Stimulated activated memory B cell treated with anti-CD40 and anti-IgM and Interleukin-4, amounts not matched to agents 10 μg/mL and 1 μg/mL and 100 μg/mL, for 72 hours (primary cell): ENCODE measurements around the gene ARHGEF4.
"Not testable (repeated sequence)": the region's sequence is repeated elsewhere in the genome, so short reads cannot be mapped to it uniquely, and the experiment has no call there.

Source experiments
- ATAC-seq: fragments of 150-1000 bp; cut with Tn5 transposase; 2 replicates; pipeline ENCODE4 v1.10.0; 2021
- H3K27ac Mint-ChIP-seq: one replicate; pipeline ENCODE4 v1.8.0; 2022; ENCODE audit warnings: mild to moderate bottlenecking, mixed read lengths
- H3K27me3 Mint-ChIP-seq: one replicate; pipeline ENCODE4 v1.8.0; 2022; ENCODE audit warnings: mixed read lengths
- H3K36me3 Mint-ChIP-seq: one replicate; pipeline ENCODE4 v1.8.0; 2022; ENCODE audit warnings: mixed read lengths
- H3K4me1 Mint-ChIP-seq: one replicate; pipeline ENCODE4 v1.8.0; 2022; ENCODE audit warnings: mixed read lengths
- H3K4me3 Mint-ChIP-seq: one replicate; pipeline ENCODE4 v1.8.0; 2022; ENCODE audit warnings: mild to moderate bottlenecking, moderate library complexity, mixed read lengths
- H3K9me3 Mint-ChIP-seq: one replicate; pipeline ENCODE4 v1.8.0; 2022; ENCODE audit warnings: mixed read lengths

The ARHGEF4 gene

DNA sequence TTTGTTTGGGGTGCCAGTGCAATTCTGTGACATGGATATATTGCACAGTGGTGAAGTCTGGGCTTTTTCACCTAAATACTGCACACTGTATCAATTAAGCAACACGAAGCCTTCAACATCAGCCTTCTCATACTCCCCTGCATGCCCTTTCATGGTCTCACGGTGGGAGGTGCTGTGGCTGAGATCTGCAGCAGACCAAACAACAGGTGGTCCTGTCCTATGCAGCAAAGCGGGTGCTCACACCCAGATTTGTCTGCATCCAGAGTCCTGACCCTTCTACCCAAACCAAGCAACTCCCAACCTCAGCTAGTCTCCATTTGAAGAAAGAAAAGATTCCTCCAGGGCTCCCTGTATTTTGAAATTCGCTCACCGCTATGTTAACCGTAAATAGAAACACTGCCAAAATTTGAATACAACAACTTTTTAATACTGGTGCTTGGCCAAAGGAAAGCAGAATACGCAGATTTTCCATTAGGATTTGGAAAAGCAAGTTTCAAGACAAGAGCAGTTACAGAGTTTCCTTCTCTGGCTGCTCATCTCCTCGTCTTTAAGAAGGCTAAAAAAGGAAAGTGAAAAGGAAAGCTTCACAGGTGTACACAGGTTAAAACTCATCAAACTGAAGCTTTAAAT is 221.6 kb downstream of the ARHGEF4 start:
- Mint-ChIP-seq H3K36me3 (peaks cover 69% of the 10 kb centered on the region), H3K4me1 (peaks cover 4% of the 10 kb centered on the region), H3K9me3 (no peaks in the 10 kb centered on the region), H3K27ac (no peak overlapping the region), H3K4me3 (no peak overlapping the region), H3K27me3 (no peaks in the 10 kb centered on the region)
- ATAC-seq: no peak

DNA sequence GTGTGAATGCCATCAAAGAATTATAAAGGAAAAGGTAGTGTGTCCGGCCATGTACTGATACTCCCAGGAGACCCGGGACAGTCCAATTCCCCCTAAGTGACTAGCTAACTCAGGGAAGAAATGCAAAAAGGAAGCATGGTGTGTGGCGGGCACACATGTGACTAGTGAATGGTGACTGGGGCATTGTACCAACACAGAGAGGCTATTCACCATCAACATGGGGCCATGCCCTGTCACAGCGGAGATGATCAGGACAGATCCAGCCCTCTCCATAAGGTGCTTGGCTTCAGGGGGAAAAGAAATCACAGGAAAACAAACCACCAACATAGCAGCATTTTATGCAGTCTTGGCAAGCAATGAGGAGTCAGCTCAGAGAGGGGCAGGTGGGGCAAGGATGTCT is 222.2 kb downstream of the ARHGEF4 start:
- H3K4me1 Mint-ChIP-seq: peaks cover 7% of the 10 kb centered on the region
- H3K4me3 Mint-ChIP-seq: no peak overlapping the region
- peaks cover 68% of the 10 kb centered on the region for H3K36me3 Mint-ChIP-seq
- H3K27ac Mint-ChIP-seq: no peak overlapping the region
- H3K9me3 Mint-ChIP-seq: no peaks in the 10 kb centered on the region
- no peak for ATAC-seq
- no peaks in the 10 kb centered on the region for H3K27me3 Mint-ChIP-seq

DNA sequence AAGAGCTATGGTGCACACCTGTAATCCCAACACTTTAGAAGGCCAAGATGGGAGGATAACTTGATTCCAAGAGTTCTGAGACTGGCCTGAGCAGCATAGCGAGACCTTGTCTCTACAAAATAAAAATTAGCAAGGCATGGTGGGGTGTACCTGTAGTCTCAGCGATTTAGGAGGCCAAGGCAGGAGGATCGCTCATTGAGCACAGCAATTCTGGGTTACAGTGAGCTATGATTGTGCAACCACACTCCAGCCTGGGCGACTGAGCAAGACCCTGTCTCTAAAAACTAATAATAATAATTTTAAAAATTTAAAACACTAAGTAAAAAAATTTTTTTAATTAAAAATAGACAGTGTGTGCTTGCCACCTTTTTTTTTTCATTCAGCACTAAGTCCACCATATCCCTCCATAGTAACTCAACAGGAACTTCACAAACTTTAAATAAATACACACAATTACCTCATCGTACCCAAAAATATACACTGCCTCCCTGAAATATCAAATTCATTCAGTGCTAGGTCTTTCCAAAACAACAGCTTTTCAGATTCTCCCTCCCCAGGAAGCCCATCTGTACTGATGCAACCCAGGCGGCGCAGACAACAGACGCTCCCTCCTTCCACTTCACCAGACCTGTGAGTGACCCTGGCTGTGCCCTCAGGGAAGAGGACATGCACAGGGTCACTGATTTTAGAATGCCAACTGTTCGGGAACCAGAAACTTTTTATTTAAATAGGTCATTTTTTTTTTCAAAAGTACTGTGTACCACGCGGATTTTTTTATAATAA is 227.0 kb downstream of the ARHGEF4 start:
- Mint-ChIP-seq H3K4me3 (no peak overlapping the region), H3K27ac (no peak overlapping the region), H3K36me3 (peaks cover 75% of the 10 kb centered on the region), H3K4me1 (peaks cover 9% of the 10 kb centered on the region), H3K9me3 (no peaks in the 10 kb centered on the region), H3K27me3 (no peaks in the 10 kb centered on the region)
- no peak for ATAC-seq

DNA sequence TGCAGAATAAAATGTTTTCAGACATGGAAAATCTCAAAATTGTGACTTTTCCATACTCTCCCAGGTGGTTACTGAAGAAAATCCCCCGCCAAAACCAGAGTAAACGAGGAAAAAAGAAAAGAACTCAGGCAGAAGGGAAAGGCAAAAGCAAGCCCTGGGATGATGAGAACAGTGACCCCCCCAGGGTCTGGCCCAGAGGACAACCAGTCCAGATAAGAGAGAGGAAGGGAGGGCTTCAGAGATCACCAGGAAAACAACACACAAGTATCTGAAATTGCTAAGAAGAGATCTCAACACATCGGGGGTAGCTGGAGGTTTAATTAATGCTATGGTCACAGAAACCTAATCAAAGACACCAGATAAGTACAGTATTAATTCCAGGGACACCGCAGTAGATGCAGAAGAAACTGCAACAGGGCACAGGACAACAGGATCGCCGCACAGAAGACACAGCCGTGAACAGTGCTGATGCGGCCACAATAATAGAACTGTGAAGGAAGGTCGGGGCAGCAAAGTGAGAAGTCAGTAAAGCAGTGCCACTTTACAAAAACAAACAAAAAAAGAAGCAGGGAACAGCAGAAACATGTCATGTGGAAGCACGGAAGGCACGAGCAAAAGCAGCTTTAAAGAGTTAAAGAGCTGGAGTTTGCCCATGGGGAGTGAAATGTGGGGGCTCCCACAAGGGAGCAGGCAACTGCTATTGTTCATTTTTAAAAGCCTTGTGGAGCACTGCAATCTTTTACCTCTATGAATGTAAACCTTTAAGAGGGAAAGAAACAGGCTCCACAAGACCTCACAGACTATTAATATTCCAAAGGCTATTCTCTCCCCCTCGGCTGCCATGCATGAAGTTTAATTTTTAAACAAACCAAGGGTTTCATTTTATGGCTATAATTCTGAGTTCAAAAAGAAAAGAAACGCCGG is 228.1 kb downstream of the ARHGEF4 start:
- H3K36me3 Mint-ChIP-seq: peaks cover 82% of the 10 kb centered on the region
- ATAC-seq: no peak
- peaks cover 9% of the 10 kb centered on the region for H3K4me1 Mint-ChIP-seq
- H3K4me3 Mint-ChIP-seq: no peak overlapping the region
- no peaks in the 10 kb centered on the region for H3K27me3 Mint-ChIP-seq
- H3K9me3 Mint-ChIP-seq: no peaks in the 10 kb centered on the region
- H3K27ac Mint-ChIP-seq: no peak overlapping the region

DNA sequence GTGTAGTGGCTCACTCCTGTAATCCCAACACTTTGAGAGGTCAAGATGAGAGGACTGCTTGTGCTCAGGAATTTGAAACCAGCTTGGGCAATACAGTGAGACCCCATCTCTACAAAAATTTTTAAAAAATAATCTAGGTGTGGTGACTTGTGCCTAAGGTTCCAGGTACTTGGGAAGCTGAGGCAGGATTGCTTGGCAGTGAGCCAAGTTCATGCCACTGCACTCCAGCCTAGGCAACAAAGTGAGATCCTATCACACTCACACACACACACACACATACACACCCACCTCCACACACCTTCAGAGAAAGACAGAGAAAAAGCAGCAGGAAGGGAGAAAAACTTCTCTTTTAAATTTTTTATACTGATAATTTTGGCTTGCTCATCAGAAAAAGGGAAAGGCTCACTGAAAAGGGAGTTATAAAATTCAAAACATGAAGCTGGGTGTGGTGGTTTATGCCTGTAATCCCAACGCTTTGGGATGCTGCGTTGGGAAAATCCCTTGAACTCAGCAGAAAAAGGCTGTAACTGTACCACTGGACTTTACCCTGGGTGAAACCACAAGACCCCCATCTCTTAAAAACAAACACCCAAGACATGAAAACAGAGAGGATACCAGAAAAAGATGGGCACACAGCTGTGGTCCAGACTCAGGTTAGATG is 230.9 kb downstream of the ARHGEF4 start:
- Mint-ChIP-seq H3K4me1 (peaks cover 5% of the 10 kb centered on the region), H3K36me3 (peaks cover 77% of the 10 kb centered on the region), H3K27ac (no peak overlapping the region), H3K4me3 (no peak overlapping the region), H3K27me3 (no peaks in the 10 kb centered on the region), H3K9me3 (no peaks in the 10 kb centered on the region)
- ATAC-seq: no peak

DNA sequence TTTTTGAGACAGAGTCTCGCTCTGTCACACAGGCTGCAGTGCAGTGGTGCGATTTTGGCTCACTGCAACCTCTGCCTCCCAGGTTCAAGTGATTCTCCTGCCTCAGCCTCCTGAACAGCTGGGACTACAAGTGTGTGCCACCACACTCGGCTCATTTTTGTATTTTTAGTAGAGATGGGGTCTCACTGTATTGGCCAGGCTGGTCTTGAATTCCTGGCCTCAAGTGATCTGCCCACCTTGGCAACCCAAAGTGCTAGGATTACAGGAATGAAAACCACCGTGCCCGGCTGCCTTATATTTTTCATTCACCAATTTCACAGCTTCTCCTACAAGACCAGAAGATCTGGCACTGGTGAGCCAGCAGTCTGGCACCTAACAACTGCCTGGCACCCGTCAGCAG is 231.5 kb downstream of the ARHGEF4 start:
- ATAC-seq, H3K4me1 Mint-ChIP-seq, H3K27me3 Mint-ChIP-seq, H3K4me3 Mint-ChIP-seq, H3K9me3 Mint-ChIP-seq, H3K27ac Mint-ChIP-seq: not testable (repeated sequence)
- H3K36me3 Mint-ChIP-seq: peaks cover 75% of the 10 kb centered on the region

DNA sequence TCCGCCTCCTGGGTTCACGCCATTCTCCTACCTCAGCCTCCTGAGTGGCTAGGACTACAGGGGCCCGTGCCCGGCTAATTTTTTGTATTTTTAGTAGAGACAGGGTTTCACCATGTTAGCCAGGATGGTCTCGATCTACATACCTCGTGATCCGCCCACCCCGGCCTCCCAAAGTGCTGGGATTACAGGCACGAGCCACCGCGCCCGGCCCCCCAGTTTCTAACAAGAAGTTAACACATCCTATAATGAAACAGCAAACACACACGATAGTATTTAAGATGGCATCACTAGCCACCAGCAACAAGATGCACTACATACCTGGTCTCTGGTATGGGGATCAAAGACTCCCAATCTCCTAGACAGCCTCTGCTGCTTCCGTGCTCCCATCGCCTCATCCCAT is 238.9 kb downstream of the ARHGEF4 start:
- H3K4me1 Mint-ChIP-seq: peaks cover 38% of the 10 kb centered on the region
- ATAC-seq, H3K4me3 Mint-ChIP-seq, H3K27ac Mint-ChIP-seq, H3K9me3 Mint-ChIP-seq, H3K27me3 Mint-ChIP-seq: not testable (repeated sequence)
- H3K36me3 Mint-ChIP-seq: peaks cover 62% of the 10 kb centered on the region

DNA sequence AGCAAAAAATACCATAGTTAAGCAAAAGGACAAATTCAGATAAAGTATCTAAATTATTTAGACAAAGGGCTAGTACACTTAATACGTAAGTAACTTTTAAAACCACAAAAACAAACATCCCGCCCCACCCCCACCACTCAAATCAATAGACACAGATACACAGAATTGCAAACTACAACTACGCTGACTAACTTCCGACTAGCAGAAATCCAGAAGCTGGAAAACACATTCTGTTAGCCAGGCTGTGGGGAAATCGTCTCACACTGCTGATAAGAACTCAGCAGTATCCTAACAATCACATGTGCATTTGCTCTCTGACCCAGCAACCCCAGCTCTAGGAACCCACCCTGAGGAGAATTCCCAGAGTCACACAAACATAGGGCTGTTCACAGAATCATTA is 240.0 kb downstream of the ARHGEF4 start:
- peaks cover 65% of the 10 kb centered on the region for H3K36me3 Mint-ChIP-seq
- H3K27ac Mint-ChIP-seq: no peak overlapping the region
- H3K9me3 Mint-ChIP-seq: no peaks in the 10 kb centered on the region
- peaks cover 39% of the 10 kb centered on the region for H3K4me1 Mint-ChIP-seq
- ATAC-seq: no peak
- H3K4me3 Mint-ChIP-seq: no peak overlapping the region
- H3K27me3 Mint-ChIP-seq: no peaks in the 10 kb centered on the region

DNA sequence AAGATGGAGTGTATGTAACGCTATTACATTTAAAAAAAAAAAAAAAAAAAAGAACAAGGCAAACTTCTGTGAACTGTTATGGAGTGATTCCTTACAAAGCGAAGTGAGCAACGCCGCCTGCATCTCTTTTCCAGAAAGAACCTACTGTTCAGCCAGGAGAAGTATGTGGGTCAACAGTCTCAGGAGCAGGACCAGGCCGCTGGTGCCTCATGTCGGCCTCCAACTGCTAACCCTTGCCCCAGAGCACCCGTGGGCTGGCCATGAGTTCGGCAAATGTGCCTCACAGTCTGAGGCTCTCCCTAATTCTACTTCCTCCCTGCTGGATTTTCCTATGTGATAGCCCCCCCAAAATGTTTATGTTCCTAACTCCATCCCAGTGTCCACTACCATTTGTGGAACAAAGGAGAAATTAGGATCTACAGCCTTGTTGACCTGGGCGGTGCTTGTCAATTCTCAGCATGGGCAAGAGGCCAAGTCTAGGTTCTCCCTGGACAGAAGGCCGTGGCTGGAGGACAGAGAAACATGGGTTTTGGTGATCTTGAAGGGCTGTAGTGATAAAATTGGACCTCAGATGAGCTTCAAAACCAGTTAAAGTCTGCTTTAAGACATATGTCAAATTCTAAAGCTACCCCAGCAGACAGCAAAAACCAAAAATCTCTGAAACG is 240.6 kb downstream of the ARHGEF4 start:
- H3K9me3 Mint-ChIP-seq: no peaks in the 10 kb centered on the region
- peaks cover 43% of the 10 kb centered on the region for H3K4me1 Mint-ChIP-seq
- no peak overlapping the region for H3K27ac Mint-ChIP-seq
- ATAC-seq: no peak
- H3K4me3 Mint-ChIP-seq: no peak overlapping the region
- H3K27me3 Mint-ChIP-seq: no peaks in the 10 kb centered on the region
- H3K36me3 Mint-ChIP-seq: peaks cover 65% of the 10 kb centered on the region

DNA sequence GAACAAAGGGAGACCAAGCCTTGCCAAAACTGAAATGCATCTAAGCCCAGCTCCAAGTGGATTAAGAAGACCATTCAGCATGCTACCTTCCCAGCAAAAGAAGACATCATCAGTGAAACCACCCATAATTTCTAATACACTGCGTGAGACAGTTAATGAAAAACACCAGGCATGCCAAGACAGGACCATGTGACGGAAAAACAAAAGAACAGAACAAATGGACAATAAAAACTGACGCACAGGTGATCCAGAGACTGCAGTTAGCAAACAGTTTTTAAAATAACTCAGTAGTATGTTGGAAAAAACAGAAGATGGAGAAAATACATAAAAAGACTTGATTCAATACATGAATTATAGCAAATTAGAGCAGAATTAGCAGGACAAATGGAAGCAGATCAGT is 241.3 kb downstream of the ARHGEF4 start:
- ATAC-seq: no peak
- Mint-ChIP-seq H3K27ac (no peak overlapping the region), H3K27me3 (no peaks in the 10 kb centered on the region), H3K4me3 (no peak overlapping the region), H3K9me3 (no peaks in the 10 kb centered on the region), H3K4me1 (peaks cover 43% of the 10 kb centered on the region), H3K36me3 (peaks cover 65% of the 10 kb centered on the region)

DNA sequence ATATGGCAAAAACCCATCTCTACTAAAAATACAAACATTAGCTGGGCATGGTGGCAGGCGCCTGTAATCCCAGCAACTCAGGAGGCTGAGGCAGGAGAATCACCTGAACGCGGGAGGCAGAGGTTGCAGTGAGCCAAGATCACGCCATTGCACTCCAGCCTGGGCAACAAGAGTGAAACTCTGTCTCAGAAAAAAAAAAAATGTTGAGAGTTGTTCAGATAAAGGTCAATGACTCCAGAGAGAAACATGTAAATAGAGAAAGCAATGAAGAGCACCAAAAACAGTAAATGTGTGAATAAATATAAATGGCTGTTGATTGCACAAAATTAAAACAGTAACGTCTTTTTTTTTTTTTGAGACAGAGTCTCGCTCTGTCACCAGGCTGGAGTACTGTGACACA is 243.2 kb downstream of the ARHGEF4 start:
- H3K4me3 Mint-ChIP-seq, H3K9me3 Mint-ChIP-seq, H3K27ac Mint-ChIP-seq, ATAC-seq, H3K27me3 Mint-ChIP-seq: not testable (repeated sequence)
- Mint-ChIP-seq H3K36me3 (peaks cover 64% of the 10 kb centered on the region), H3K4me1 (peaks cover 42% of the 10 kb centered on the region)

DNA sequence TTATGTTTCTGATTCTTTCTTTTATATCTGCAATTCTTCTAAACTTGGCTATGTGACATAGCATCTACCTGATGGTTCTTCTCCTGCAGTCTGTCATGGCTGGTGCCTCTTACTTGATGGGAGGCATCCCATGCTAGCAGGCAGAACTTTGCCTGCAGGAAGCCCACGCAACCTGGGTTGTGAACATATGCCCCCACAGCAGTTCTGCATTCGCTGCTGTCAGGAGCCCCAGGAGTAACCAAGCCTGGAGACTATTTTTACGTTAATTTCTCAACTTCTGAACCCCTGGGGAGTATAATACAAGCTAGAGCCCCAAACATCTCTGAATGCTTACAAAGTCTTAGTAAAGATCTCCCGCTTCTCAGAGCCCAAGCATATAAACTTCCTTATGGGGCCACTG is 244.5 kb downstream of the ARHGEF4 start:
- Mint-ChIP-seq H3K4me1 (peaks cover 42% of the 10 kb centered on the region), H3K36me3 (peaks cover 63% of the 10 kb centered on the region), H3K27ac (no peak overlapping the region), H3K9me3 (no peaks in the 10 kb centered on the region), H3K4me3 (no peak overlapping the region), H3K27me3 (no peaks in the 10 kb centered on the region)
- ATAC-seq: no peak

DNA sequence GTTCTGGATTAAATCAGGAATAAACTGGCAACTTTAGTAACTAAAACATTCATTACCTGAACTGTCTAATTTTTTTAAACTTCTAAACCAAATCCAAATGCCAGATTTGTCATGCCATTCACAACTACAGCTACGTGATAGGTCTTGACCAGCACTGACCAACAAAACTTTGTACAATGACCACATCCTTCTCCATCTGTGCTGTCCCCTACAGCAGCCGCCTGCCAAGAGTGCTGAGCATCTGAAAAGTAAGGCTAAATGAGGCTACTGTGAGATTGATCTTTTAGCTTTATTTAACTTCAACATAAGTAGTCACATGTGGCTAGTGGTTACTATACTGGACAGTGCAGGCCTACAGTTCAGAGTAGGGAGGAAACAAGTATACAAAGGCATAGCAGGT is 248.9 kb downstream of the ARHGEF4 start:
- no peaks in the 10 kb centered on the region for H3K9me3 Mint-ChIP-seq
- peaks cover 34% of the 10 kb centered on the region for H3K4me1 Mint-ChIP-seq
- no peaks in the 10 kb centered on the region for H3K27me3 Mint-ChIP-seq
- no peak overlapping the region for H3K27ac Mint-ChIP-seq
- peaks cover 59% of the 10 kb centered on the region for H3K36me3 Mint-ChIP-seq
- no peak overlapping the region for H3K4me3 Mint-ChIP-seq
- no peak for ATAC-seq

DNA sequence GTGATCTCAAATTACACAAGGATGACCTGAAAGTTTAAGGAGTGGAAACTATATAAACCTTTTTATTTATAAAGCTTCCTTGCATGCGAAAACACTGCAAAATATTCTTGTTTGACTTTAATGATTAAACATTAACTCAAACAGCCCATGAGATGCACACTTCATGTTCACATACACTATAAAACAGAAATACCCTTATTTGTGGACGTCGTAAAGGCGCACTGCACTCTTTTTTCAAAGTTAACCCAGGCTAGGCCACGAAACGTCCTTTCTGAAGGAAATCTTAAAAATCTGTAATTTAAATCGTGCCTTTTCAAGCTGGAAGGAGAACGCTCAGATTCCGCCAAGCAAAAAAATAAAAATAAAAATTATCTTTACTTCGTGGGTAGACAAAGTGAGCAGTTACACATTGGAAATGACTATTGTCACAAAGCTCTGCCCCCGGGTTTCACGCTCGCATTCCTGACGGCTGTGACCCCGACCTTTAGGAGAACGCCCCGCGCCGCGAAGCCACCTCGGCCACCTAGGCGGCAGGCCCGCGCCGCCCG is 255.8 kb downstream of the ARHGEF4 start:
- peak overlapping the region; percentile 91 for H3K4me3 Mint-ChIP-seq
- H3K27ac Mint-ChIP-seq: peak overlapping the region; percentile 95
- H3K27me3 Mint-ChIP-seq: no peaks in the 10 kb centered on the region
- peaks cover 17% of the 10 kb centered on the region for H3K36me3 Mint-ChIP-seq
- ATAC-seq: no peak
- no peaks in the 10 kb centered on the region for H3K9me3 Mint-ChIP-seq
- H3K4me1 Mint-ChIP-seq: peaks cover 28% of the 10 kb centered on the region
